IMR-90 (cell line): ENCODE data around the gene SLC12A4. TPM values are rescaled to one million over a fixed set of nuclear protein-coding genes. Genes with fewer than 3 reads are reported as not detected.

Source experiments
- ATAC-seq: fragments of 200-7000 bp; cut with Tn5 transposase; 2 replicates; pipeline ENCODE4 v1.9.1; 2020; ENCODE audit warnings: low read depth, mild to moderate bottlenecking, moderate library complexity
- BruUV-seq: library from RNA; stranded (reverse); fragments of 400-500 nt; replicated peaks from 2 replicates; lab custom pipeline; 2021; lab: Mats Ljungman, UMichigan
- CTCF ChIA-PET: fragments of 300-600 bp; formaldehyde crosslinking; extraction: SDS; loops from one replicate; lab custom pipeline; 2021; ENCODE audit warnings: antibody characterized with exemption; lab: Yijun Ruan, JAX
- POLR2A ChIA-PET: fragments of 300-600 bp; sonication (Branson Sonifier 250); formaldehyde crosslinking; loops from one replicate; lab custom pipeline; 2022; ENCODE audit warnings: antibody characterized with exemption; ENCODE audit not compliant: unreplicated experiment; lab: Charles Lee
- DNase-seq: peaks from one replicate; pipeline ENCODE4 v3.0.0; 2013
- H2AFZ ChIP-seq: replicated peaks from 2 replicates; pipeline ENCODE3; 2013; ENCODE audit warnings: low read length, mild to moderate bottlenecking; ENCODE audit not compliant: poor library complexity
- H2AK5ac ChIP-seq: 2 replicates; pipeline ENCODE4 v1.6.1; 2013; ENCODE audit warnings: low read depth, low read length, inconsistent platforms
- H2AK9ac ChIP-seq: replicated peaks from 2 replicates; pipeline ENCODE3; 2013; ENCODE audit warnings: mild to moderate bottlenecking, low read depth, low read length, moderate library complexity; ENCODE audit not compliant: poor library complexity
- H2BK120ac ChIP-seq: 2 replicates; pipeline ENCODE4 v1.6.1; 2013; ENCODE audit warnings: low read depth, low read length, inconsistent platforms
- H2BK15ac ChIP-seq: 3 replicates; pipeline ENCODE4 v1.6.1; 2013; ENCODE audit warnings: low read depth, low read length, inconsistent platforms
- H2BK20ac ChIP-seq: 2 replicates; pipeline ENCODE4 v1.6.1; 2013; ENCODE audit warnings: low read depth, mild to moderate bottlenecking, inconsistent platforms, low read length, moderate library complexity
- H2BK5ac ChIP-seq: 2 replicates; pipeline ENCODE4 v1.6.1; 2013; ENCODE audit warnings: mild to moderate bottlenecking, low read depth, low read length, inconsistent platforms; ENCODE audit not compliant: poor library complexity, severe bottlenecking
- H3K14ac ChIP-seq: replicated peaks from 2 replicates; pipeline ENCODE4 v1.6.1; 2013; ENCODE audit warnings: low read depth, low read length, inconsistent platforms
- H3K18ac ChIP-seq: 2 replicates; pipeline ENCODE4 v1.6.1; 2013; ENCODE audit warnings: low read depth, low read length, control low read depth
- H3K23ac ChIP-seq: 2 replicates; pipeline ENCODE4 v1.6.1; 2013; ENCODE audit warnings: low read depth, low read length, inconsistent platforms
- H3K27ac ChIP-seq: 2 replicates; pipeline ENCODE4 v1.5.1; 2013; ENCODE audit warnings: mild to moderate bottlenecking, control low read depth, low read length; ENCODE audit not compliant: insufficient read depth
- H3K27me3 ChIP-seq: 2 replicates; pipeline ENCODE4 v1.6.1; 2013; ENCODE audit warnings: low read length; ENCODE audit not compliant: control insufficient read depth, insufficient read depth
- H3K36me3 ChIP-seq: 2 replicates; pipeline ENCODE4 v1.6.1; 2013; ENCODE audit warnings: low read length, mixed read lengths; ENCODE audit not compliant: control insufficient read depth, insufficient read depth
- H3K4ac ChIP-seq: 2 replicates; pipeline ENCODE4 v1.6.1; 2013; ENCODE audit warnings: low read depth, low read length, inconsistent platforms
- H3K4me1 ChIP-seq: 2 replicates; pipeline ENCODE4 v1.6.1; 2013; ENCODE audit warnings: low read length, mixed read lengths; ENCODE audit not compliant: control insufficient read depth, insufficient read depth
- H3K4me2 ChIP-seq: 2 replicates; pipeline ENCODE4 v1.6.1; 2013; ENCODE audit warnings: low read depth, mild to moderate bottlenecking, control low read depth, low read length, moderate library complexity
- H3K4me3 ChIP-seq: 2 replicates; pipeline ENCODE4 v1.5.1; 2013; ENCODE audit warnings: low read depth, mild to moderate bottlenecking, control low read depth, low read length, moderate library complexity; ENCODE audit not compliant: insufficient read depth
- H3K56ac ChIP-seq: 2 replicates; pipeline ENCODE4 v1.6.1; 2013; ENCODE audit warnings: low read length, inconsistent platforms; ENCODE audit not compliant: insufficient read depth; ENCODE audit errors: extremely low read depth
- H3K79me1 ChIP-seq, 2 experiments: 2 replicates each; pipeline ENCODE4 v1.6.1; 2013; ENCODE audit warnings: low read length in 2 of 2, inconsistent platforms in 1 of 2, low read depth in 1 of 2
- H3K9ac ChIP-seq: 2 replicates; pipeline ENCODE4 v1.6.1; 2013; ENCODE audit warnings: low read depth, low read length, control low read depth
- H3K9me1 ChIP-seq: 2 replicates; pipeline ENCODE4 v1.6.1; 2013; ENCODE audit warnings: low read length, inconsistent platforms; ENCODE audit not compliant: insufficient read depth
- H3K9me3 ChIP-seq: 2 replicates; pipeline ENCODE4 v1.6.1; 2013; ENCODE audit warnings: low read length; ENCODE audit not compliant: control insufficient read depth, insufficient read depth
- H4K20me1 ChIP-seq: 2 replicates; pipeline ENCODE4 v1.6.1; 2013; ENCODE audit warnings: low read length, inconsistent platforms; ENCODE audit not compliant: insufficient read depth
- H4K5ac ChIP-seq: 2 replicates; pipeline ENCODE4 v1.6.1; 2013; ENCODE audit warnings: mild to moderate bottlenecking, low read depth, low read length, control low read depth
- H4K8ac ChIP-seq, 2 experiments: 2 replicates each; pipeline ENCODE4 v1.6.1; 2013; ENCODE audit warnings: low read depth in 2 of 2, low read length in 2 of 2, control low read depth in 1 of 2, inconsistent platforms in 1 of 2
- H4K91ac ChIP-seq: 2 replicates; pipeline ENCODE4 v1.6.1; 2013; ENCODE audit warnings: low read depth, low read length, inconsistent platforms; ENCODE audit not compliant: insufficient read depth
- RAD21 ChIP-seq: IDR thresholded peaks from 2 replicates; pipeline ENCODE4 v1.6.1; 2012; ENCODE audit warnings: low read length, improper control_type of control experiment
- RFX5 ChIP-seq: IDR thresholded peaks from 2 replicates; pipeline ENCODE4 v1.8.0; 2012; ENCODE audit warnings: low read depth, mild to moderate bottlenecking, low read length, moderate library complexity
- USF2 ChIP-seq: fragments of 150-350 bp; IDR thresholded peaks from 2 replicates; pipeline ENCODE4 v1.6.1; 2017; ENCODE audit warnings: mild to moderate bottlenecking, antibody characterized with exemption, low read length, low read depth
- WGBS, 2 experiments: methylation state at CpG; one replicate each; pipeline versions ENCODE4 v1.1.5 to v1.1.7; 2013; ENCODE audit warnings: missing lambda C conversion rate in 2 of 2; ENCODE audit not compliant: insufficient read length in 1 of 2; ENCODE audit errors: extremely low coverage in 2 of 2; 5-methylcytosine and 5-hydroxymethylcytosine counted together
- dilution Hi-C: fragments of 300-500 bp; cut with HindIII; formaldehyde crosslinking; loops from one replicate; pipeline ENCODE4 v1.14.3; 2018; ENCODE audit warnings: low sequenced_read_pairs; ENCODE audit not compliant: unreplicated experiment
- in situ Hi-C: fragments of 300-500 bp; cut with MboI; formaldehyde crosslinking; loops from 3 replicates; pipeline ENCODE4 v1.14.3; 2019; ENCODE audit warnings: low sequenced_read_pairs, inconsistent platforms, mixed read lengths
- intact Hi-C: fragments of 100-400 bp; cut with micrococcal nuclease; formaldehyde crosslinking; loops from 2 replicates; pipeline ENCODE4 v1.10.0; 2022
- polyA plus RNA-seq, 3 experiments: library from polyadenylated mRNA; depleted of rRNA; stranded (reverse); fragments of >200 nt; gene quantifications; 2 replicates each; pipeline ENCODE4 v1.2.3, GENCODE V29; 2012; ENCODE audit warnings: low replicate concordance in 1 of 3
- total RNA-seq: library from RNA; depleted of rRNA; stranded (reverse); fragments of >200 nt; gene quantifications from 2 replicates; pipeline ENCODE4 v1.2.3, GENCODE V29; 2012

SLC12A4 gene
- total and polyA plus RNA-seq, 2 of the 4 experiments (the other 2 are of a cell fraction), result 36.6 to 132 TPM

GRCh38 chr16:67965668-67966548, 2.5 kb downstream of the SLC12A4 start (continued):
- no peak for TF ChIP-seq USF2

GRCh38 chr16:67964477-67965131, 3.8 kb downstream of the SLC12A4 start:
- in situ Hi-C loops (no loop called here), intact Hi-C loops (loop anchor here (10.0 kb wide), 1 partner anchor 260 kb away; no protein-coding TSS in a partner anchor), dilution Hi-C loops (no loop called here)
- no peak overlapping the region for H3K56ac ChIP-seq
- H3K9me3 ChIP-seq, result no peaks in the 10 kb centered on the region
- H4K20me1 ChIP-seq, result peaks cover 81% of the 10 kb centered on the region
- H4K91ac ChIP-seq, result no peak overlapping the region
- H3K27ac ChIP-seq, result no peak overlapping the region
- H3K14ac ChIP-seq, result no peak overlapping the region
- H4K5ac ChIP-seq, result no peak overlapping the region
- H3K79me1 ChIP-seq, result peaks cover 36 to 87% of the 10 kb centered on the region in 2 experiments
- ATAC-seq, result no peak
- H2BK120ac ChIP-seq, result no peak overlapping the region
- peaks cover 50% of the 10 kb centered on the region for H3K36me3 ChIP-seq
- POLR2A ChIA-PET, result no interaction called here
- no peak overlapping the region for H2BK15ac ChIP-seq
- CTCF ChIA-PET, result no interaction called here
- no peak overlapping the region for H4K8ac ChIP-seq
- H2AK9ac ChIP-seq, result no peak overlapping the region
- no peak overlapping the region for H3K18ac ChIP-seq
- no peak for TF ChIP-seq RAD21
- TF ChIP-seq RFX5, result 0 out of 2 replicates have a peak, but pooled peaks have one; percentile 12
- H3K9me1 ChIP-seq, result peaks cover 57% of the 10 kb centered on the region
- H3K23ac ChIP-seq, result peak overlapping the region; percentile 53; the same call in 1 of the 2 replicates
- no TSS peak for BruUV-seq
- H3K4me1 ChIP-seq, result peaks cover 50% of the 10 kb centered on the region
- peak overlapping the region; percentile 34; the same call in 1 of the 2 replicates for H3K4ac ChIP-seq
- DNase-seq, result no peak
- no peak overlapping the region for H2BK20ac ChIP-seq
- no peak overlapping the region for H2BK5ac ChIP-seq
- H2AFZ ChIP-seq, result no peak overlapping the region
- peak overlapping the region; percentile 15; the same call in 1 of the 2 replicates for H2AK5ac ChIP-seq
- no peak overlapping the region for H3K9ac ChIP-seq
- no peaks in the 10 kb centered on the region for H3K27me3 ChIP-seq
- no CpG with 5 or more reads among the region's 6 CpGs for WGBS, 2 experiments
- no peak overlapping the region for H3K4me3 ChIP-seq
- peak overlapping the region; percentile 4; the same call in 1 of the 2 replicates for H3K4me2 ChIP-seq
